ENCODE results near the gene SLC25A11. TPM values are rescaled to one million over a fixed set of nuclear protein-coding genes. Genes with fewer than 3 reads are reported as not detected.
"Not testable (repeated sequence)": the region's sequence is repeated elsewhere in the genome, so short reads cannot be mapped to it uniquely, and the experiment has no call there.

The SLC25A11 gene
- polyA plus RNA-seq, 1 donor, result 53.8 TPM

GRCh38 chr17:4920351-4921048, 19.3 kb downstream of the SLC25A11 start:
- DNase-seq (ENCODE audit: low read depth), result no peak

GRCh38 chr17:4919511-4920047, 20.3 kb downstream of the SLC25A11 start:
- DNase-seq (ENCODE audit: low read depth), result no peak

GRCh38 chr17:4914551-4914950, 25.3 kb downstream of the SLC25A11 start:
- not testable (repeated sequence) for DNase-seq (ENCODE audit: low read depth)

GRCh38 chr17:4913994-4914393, 25.9 kb downstream of the SLC25A11 start:
- no peak for DNase-seq (ENCODE audit: low read depth)

- DNase-seq (ENCODE audit: low read depth), result peak; percentile 76
Observed at GRCh38 chr17:4908711-4909496, 30.9 kb downstream of the SLC25A11 start.

GRCh38 chr17:4908301-4908700, 31.5 kb downstream of the SLC25A11 start:
- no peak for DNase-seq (ENCODE audit: low read depth)

GRCh38 chr17:4906642-4907041, 33.2 kb downstream of the SLC25A11 start:
- not testable (repeated sequence) for DNase-seq (ENCODE audit: low read depth)

- DNase-seq (ENCODE audit: low read depth), result peak; percentile 62
Observed at GRCh38 chr17:4903051-4903818, 36.6 kb downstream of the SLC25A11 start, which contains the start of gene CHRNE. Gene CHRNE, minus strand, starts transcription at chr17:4903098. Its CDS starts 35 bp downstream, at chr17:4903063.

GRCh38 chr17:4902540-4902939, 37.3 kb downstream of the SLC25A11 start:
- no peak for DNase-seq (ENCODE audit: low read depth)

- DNase-seq (ENCODE audit: low read depth), result no peak
Observed at GRCh38 chr17:4901648-4902344, 38.0 kb downstream of the SLC25A11 start.

- DNase-seq (ENCODE audit: low read depth), result no peak
Observed at GRCh38 chr17:4901108-4901647, 38.7 kb downstream of the SLC25A11 start.

- no peak for DNase-seq (ENCODE audit: low read depth)
Observed at GRCh38 chr17:4900231-4901107, 39.4 kb downstream of the SLC25A11 start.

GRCh38 chr17:4899341-4900230, 40.3 kb downstream of the SLC25A11 start, which contains the start of gene C17orf107:
Gene C17orf107, plus strand, starts transcription at chr17:4899536. Its CDS starts 227 bp downstream, at chr17:4899763.
- peak; percentile 47 for DNase-seq (ENCODE audit: low read depth)

GRCh38 chr17:4898927-4899326, 40.9 kb downstream of the SLC25A11 start:
- DNase-seq (ENCODE audit: low read depth), result no peak

GRCh38 chr17:4898351-4898750, 41.5 kb downstream of the SLC25A11 start:
- no peak for DNase-seq (ENCODE audit: low read depth)

- DNase-seq (ENCODE audit: low read depth), result no peak
Observed at GRCh38 chr17:4897785-4898184, 42.1 kb downstream of the SLC25A11 start.

- no peak for DNase-seq (ENCODE audit: low read depth)
Observed at GRCh38 chr17:4897198-4897687, 42.6 kb downstream of the SLC25A11 start.

GRCh38 chr17:4896332-4897197, 43.3 kb downstream of the SLC25A11 start:
- DNase-seq (ENCODE audit: low read depth), result no peak
